Upper lobe of left lung (tissue), 4 donors: ENCODE results near the gene PPP1R13B.
"Not testable (repeated sequence)": the region's sequence is repeated elsewhere in the genome, so short reads cannot be mapped to it uniquely, and the experiment has no call there.

Experiments used
- EP300 ChIP-seq, 4 donors: sonication (generic); formaldehyde crosslinking; IDR thresholded peaks; one replicate each; pipeline ENCODE4 v1.5.1; 2017; ENCODE audit warnings: antibody characterized with exemption in 4 of 4, control low read depth in 2 of 4
- POLR2AphosphoS5 ChIP-seq, 2 donors: sonication (generic); formaldehyde crosslinking; IDR thresholded peaks; one replicate each; pipeline ENCODE4 v1.5.1; 2017; ENCODE audit warnings: antibody characterized with exemption in 2 of 2

- not testable (repeated sequence) for TF ChIP-seq EP300, POLR2AphosphoS5 (IDR thresholded peaks at IDR 0.05)
Measured at GRCh38 chr14:103889002-103889312, 41.6 kb upstream of the PPP1R13B start.
